ENCODE measurements around the gene CLDN10.

Gene CLDN10

GRCh38 chr13:95552539-95553441, at the start of gene CLDN10:
Gene CLDN10 (plus strand): TSS chr13:95552720. CDS start chr13:95552754, 34 bp downstream.
- no peak for TF ChIP-seq CTCF (IDR thresholded peaks at IDR 0.05; ENCODE audit: insufficient read depth, low read depth, low read length, missing control alignments)

GRCh38 chr13:95503662-95504061, 48.9 kb upstream of the CLDN10 start:
- no peak overlapping the region for H3K4me3 ChIP-seq (ENCODE audit: low read length)
- no peak for TF ChIP-seq CTCF (IDR thresholded peaks at IDR 0.05; ENCODE audit: insufficient read depth, low read depth, low read length, missing control alignments)
- no peak for DNase-seq (ENCODE audit: low read depth)

More at GRCh38 chr13:95552539-95553441, at the start of gene CLDN10:
- H3K4me3 ChIP-seq (ENCODE audit: low read length), result no peak within 1 kb of the TSS
- DNase-seq (ENCODE audit: low read depth), result no peak

GRCh38 chr13:95505265-95505664, 47.3 kb upstream of the CLDN10 start:
- no peak overlapping the region for H3K4me3 ChIP-seq (ENCODE audit: low read length)
- peak; percentile 61 for DNase-seq (ENCODE audit: low read depth)
- no peak for TF ChIP-seq CTCF (IDR thresholded peaks at IDR 0.05; ENCODE audit: insufficient read depth, low read depth, low read length, missing control alignments)

GRCh38 chr13:95505986-95506385, 46.5 kb upstream of the CLDN10 start:
- no peak overlapping the region for H3K4me3 ChIP-seq (ENCODE audit: low read length)
- TF ChIP-seq CTCF (IDR thresholded peaks at IDR 0.05; ENCODE audit: insufficient read depth, low read depth, low read length, missing control alignments), result no peak
- DNase-seq (ENCODE audit: low read depth), result no peak

- DNase-seq (ENCODE audit: low read depth), result no peak
- no peak overlapping the region for H3K4me3 ChIP-seq (ENCODE audit: low read length)
- no peak for TF ChIP-seq CTCF (IDR thresholded peaks at IDR 0.05; ENCODE audit: insufficient read depth, low read depth, low read length, missing control alignments)
Measured at GRCh38 chr13:95507991-95508390, 44.5 kb upstream of the CLDN10 start.

GRCh38 chr13:95508996-95509395, 43.5 kb upstream of the CLDN10 start:
- no peak for TF ChIP-seq CTCF (IDR thresholded peaks at IDR 0.05; ENCODE audit: insufficient read depth, low read depth, low read length, missing control alignments)
- H3K4me3 ChIP-seq (ENCODE audit: low read length), result no peak overlapping the region
- no peak for DNase-seq (ENCODE audit: low read depth)

All from epithelial cell of esophagus (primary cell).